Limb (tissue), 2 donors: ENCODE data around the gene SLC10A7.

Experiments
- DNase-seq, 2 donors: peaks; one replicate each; pipeline ENCODE4 v3.0.0-alpha.2; 2016; ENCODE audit errors: extremely low spot score in 2 of 2

SLC10A7 gene

DNA sequence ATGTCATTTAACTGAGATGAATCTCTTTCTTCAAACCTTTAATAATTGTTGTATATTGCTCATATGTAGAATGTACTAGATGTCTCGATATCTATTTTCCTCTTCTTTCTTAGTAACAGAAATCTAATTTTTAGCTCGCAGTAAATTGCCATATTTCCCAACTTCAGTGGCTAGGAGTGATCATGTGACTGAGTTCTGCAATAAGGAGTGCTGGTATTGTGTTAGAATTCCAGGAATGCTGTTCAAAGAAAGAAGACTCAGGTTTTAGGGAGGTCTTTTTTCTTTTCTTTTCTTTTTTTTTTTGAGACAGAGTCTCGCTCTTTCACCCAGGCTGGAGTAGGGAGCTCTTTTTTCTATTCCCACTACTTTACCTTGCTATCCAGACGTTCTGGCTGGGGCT, 81.7 kb downstream of the SLC10A7 start:
- DNase-seq: no peak

DNA sequence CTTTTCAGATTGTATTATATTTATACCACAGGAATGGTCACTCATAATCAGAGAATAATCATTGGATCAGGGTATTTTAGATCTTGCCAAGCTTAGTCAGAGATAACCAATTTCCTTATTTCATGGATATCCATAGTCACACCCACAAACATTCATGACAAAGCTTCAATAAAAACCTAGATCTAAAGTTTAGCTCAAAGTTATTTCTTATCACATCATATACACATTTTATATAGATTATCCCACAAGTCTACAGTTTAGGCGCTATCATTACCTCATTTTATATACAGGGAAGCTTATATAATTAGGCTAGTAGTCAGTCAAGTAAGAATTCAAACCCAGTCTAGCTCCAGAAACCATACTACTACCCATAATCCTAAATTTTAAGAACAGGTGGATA, 82.3 kb downstream of the SLC10A7 start:
- DNase-seq: no peak

DNA sequence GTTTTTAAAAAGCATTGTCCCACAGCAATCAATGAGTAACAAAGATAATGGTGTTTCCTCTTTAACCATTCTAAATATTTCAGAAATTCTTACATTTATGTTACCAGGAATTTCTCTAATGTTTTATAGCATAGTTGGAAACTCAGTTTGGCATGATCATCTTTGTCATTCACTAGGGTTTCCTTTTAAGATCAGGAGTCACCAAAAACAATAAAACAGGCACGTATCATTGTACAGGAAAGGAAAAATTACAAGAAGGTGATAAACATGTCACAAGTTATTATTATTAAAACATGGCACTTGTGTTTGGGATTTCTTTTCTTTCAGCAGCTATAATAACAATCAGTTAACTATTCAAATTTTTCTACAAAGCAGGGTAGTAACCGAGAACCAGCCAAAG, 84.0 kb downstream of the SLC10A7 start:
- no peak for DNase-seq

DNA sequence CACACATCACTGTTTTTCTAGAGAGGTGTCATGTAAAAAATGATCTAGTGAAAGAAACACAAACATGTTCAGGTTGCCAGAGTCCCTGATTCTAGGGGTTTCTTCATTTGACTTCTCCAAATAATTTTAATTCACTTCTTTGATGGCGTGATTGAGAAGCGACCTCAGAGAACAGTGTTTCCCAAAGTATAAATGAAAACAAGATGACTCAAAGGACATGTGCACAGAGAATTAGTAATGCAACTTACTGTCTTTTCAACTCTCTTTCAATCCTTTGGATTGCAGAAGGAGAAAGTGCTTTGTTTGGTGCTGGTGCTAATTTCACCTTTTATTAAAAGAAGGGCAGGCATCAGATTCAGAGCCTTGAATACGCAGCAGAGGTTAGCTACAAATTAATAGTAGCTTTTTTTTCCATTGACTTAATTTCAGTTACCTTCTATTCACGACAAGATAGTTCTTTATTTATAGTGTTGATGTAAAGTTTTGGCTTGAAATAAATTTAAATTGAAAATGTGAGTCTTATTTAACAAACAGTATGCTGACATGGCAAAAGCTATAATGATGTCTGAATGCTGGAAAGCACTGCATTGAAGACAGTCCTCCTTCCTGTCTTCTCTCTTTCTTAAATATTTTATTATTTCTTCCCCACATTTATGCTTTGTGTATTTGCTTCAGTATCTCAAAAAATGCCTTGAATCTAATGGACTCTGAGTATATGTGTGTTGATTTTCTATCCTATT, 85.1 kb downstream of the SLC10A7 start:
- no peak for DNase-seq

DNA sequence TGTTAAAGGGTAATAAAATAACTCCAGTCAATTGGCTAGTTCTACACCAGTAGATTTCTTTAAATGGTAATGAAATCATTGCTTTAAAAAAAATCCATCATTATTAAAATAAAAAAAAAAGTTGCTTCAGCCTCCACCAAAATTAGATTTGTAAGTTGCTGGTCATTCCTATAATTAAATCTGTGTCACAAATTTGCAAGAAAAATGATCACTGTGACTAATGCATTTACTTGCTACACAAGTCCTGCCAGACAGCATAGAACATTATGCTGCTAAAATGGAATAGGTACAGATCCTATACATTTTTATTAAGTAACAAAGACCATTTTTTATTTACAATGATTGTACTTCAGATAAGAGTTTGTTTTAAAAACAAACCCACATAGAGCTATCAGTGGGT, 85.8 kb downstream of the SLC10A7 start:
- DNase-seq: no peak

DNA sequence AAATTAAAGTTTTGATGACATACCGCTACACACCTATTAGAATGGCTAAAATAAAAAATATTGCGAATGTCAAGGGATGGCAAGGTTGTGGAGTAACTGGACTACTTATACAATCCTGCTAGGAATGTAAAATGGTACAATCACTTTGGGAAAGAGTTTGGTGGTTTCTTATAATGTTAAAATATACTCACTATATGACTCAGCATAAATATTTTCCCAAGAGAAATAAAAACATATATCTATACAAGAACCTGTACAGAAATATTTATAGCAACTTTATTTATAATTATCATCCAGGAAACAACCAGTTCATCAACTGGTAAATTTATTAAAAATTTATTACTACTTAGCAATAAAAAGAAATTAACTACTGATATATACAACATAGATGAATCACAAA, 89.7 kb downstream of the SLC10A7 start:
- no peak for DNase-seq

DNA sequence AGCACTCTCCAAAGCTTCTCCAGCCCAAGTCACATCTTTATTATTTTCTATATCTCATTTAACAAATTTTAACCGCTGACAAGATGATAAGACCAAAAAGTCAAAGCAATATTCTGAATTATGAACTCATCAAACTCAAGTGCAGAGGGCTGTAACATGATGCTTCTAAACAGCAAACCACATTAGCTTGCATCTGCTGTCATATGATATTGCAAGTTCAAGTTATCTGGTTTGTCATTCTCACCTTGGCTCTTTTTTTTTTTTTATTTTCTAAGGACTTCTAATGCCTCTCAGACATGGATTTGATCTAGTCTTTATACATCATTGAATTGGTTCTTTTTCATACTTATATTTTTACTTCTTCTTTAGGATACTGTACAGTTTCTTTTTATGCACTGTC, 93.4 kb downstream of the SLC10A7 start:
- no peak for DNase-seq

DNA sequence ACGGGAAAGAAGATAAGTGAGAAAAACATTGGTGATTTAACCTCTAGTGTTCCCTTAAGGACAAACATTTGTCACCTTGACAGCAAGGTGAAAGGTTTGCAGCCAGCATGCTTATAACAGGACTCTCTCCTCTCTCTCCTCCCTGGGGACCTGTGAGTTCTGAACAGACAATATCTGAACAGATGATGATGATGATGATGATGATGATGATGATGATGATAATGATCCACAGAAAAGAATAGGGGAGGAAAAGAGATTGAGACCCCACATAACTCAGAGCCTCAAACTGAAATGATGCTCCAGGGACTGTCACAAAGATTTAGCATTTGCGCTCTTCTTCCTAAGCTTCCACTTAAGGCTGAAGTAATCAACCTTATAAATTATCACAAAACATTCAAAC, 103.9 kb downstream of the SLC10A7 start:
- DNase-seq: no peak

DNA sequence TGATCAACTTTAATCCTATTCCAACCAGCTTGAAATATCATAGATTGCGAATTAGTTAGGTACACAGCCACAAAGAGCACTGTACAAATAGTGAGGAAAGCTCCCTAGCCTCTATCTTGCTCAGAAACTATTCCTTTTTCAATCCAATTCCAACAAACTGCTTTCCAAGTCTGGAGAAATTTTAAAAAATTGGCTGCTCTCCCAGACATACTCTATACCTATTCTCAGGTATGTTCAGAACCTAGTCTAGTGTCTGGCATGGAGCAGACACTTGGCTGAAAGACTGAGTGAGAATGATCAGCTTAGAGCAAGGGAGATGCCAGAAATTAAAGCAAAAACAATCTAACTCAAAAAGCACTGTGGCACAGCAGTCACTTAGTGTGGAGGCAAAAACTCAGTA, 105.9 kb downstream of the SLC10A7 start:
- DNase-seq: no peak

DNA sequence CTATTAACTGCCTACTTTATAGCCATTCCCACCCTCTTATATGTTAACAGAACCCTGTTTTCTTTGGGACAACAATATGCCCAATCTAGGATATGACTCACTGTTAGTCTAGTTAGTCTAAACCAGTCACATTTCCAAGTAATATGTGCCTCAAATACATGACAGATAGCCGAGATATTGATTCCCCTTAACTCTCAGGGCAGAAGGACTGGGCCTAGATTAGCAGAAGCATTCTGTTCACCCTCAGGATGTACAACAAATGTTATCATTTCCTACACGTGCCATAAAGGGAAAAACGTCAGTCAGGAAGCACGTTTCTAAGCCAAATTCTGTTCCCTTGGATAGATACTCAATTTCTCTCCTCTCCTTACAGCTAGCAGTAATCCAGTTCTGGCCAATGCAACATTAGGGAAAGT, 114.1 kb downstream of the SLC10A7 start:
- DNase-seq: no peak

DNA sequence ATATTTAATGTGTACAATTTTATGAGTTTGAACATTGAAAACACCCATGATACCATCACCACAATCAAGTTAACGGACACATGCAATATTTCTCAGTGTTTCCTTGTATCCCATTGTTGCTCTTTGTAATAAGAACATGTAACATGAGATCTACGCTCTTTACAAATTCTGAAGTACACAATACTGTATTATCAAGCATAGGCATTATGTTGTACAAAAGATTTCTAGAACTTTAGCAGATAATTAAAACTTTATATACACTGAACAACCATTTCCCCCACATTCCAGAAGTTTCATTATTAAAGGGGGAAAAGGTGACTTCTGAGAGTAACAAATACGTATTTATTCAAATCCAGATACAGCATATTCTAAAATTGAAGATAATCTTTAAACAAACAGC, 114.5 kb downstream of the SLC10A7 start:
- DNase-seq: no peak

DNA sequence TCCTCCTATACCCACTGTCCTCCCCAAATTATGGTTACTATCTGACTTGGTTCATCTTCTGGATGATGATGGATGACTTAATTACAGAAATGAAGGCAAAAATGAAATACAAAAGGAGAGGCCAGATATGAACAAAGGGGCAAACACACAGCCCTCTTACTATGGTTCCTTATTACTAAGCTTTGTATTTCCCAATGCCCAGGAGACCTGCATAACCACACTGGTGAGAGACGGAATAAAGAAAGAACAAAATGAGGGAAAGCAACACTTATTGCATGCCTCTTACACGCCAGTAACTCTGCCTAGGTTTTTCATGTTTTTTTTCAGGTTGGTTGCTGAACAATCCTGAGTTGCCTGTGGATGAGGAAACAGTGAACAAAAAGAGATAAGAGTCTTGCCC, 120.5 kb downstream of the SLC10A7 start:
- DNase-seq: no peak

DNA sequence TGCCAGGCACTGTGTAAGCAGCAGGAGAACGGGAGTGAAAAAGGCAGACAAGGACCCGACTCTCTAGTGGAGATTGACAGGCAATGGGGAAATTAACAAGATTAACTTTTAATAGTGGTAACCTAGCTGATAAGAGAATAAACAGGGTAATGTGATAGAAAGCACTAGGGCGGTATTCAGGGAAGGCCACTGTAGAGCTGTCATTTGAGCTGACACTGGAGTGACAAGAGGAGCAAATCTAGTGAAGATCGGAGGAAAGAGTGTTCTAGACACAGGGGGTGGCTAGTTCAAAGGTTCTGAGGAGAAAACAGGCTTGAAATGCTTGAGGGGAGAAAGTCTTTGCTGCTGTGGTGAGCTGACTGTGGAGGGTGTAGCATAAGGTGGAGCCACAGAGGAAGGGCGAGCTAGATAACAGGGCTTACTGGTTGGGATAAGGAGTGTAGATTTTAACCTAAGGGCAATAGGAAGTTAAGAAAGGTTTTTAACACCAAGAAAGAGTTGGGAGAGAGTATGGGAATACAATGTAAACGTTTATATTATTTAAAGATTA, 122.8 kb downstream of the SLC10A7 start:
- no peak for DNase-seq

DNA sequence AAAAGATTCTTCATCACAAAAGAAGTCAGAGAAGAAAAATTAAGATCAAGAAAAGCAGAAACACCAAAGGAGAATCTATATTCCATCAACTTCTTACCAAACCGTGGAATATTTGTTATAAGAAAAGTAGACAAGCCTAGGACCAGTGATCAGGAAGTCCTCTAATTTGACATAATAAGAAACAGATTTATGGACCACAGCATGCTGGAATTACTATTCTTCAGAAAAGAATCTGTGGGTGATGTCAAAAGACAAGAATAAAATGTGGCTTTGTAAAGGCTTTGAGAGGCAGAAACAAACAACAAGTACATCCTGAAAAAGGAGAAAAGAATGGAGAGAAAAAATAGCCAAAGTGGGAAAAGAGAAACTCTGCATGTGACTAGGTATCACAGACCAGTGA, 123.3 kb downstream of the SLC10A7 start:
- no peak for DNase-seq

DNA sequence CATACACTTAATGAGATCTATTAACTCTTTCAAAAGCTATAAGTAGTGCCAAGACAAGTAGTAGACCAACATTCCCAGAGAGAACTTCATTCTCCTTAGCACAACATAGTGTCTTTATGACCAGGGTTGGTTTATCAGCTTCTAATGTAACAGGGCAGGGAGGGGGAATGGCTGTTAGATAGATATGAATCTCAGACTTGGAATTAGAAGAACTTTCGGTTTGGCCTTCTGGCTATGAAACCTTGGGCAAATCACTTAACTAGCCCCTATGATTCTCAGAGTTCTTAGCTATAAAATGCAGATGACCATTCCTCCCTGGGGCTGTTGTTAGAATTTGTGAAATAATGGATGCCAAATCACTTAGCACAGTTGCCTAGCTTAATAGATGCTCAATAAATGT, 132.2 kb downstream of the SLC10A7 start:
- DNase-seq: no peak

DNA sequence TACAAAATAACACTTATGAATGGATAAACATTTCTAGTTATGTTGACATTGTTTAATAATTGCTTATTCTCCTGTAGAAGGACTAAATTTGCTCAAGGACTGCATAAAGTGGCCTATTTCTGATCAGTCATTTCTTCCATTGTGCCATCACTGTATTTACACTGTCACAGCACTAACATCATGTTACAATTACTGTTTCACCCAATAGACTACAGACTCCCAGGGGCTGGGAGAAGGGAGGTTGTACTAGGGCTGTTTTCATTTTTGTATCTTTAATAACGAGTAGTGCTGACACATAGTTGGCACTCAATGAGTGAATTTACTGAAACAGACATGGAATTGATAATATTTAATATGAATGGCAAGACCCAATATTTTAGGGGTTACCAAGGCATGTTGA, 139.5 kb downstream of the SLC10A7 start:
- DNase-seq: no peak

DNA sequence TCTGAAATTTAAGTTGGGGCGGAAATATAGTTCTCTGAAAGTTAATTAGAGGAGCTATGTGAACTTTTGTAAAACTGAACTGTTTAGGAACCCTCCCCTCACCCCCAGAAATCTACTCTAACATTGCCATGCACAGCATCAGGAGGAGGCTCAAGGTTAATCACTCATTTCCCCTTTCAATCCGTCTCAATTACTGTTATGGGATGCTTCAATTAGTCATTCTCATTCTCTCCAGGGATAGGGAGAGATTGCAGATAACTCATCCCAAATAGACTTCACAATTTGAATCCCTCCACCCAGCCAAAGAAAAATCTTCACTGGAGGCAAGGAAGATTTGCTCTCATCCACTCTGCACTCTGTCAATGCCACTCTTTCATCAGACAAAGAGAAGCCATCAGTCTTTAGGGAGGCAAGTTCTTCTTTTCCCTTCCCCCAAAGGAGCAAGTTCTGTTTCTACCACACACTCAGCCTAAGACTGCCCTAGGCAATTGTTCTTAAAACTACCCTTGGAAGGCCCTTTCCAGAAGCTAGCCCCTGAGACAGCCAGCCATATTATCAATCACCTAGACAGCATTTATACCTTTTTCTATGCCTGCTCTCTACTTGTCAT, 140.4 kb downstream of the SLC10A7 start:
- DNase-seq: no peak

DNA sequence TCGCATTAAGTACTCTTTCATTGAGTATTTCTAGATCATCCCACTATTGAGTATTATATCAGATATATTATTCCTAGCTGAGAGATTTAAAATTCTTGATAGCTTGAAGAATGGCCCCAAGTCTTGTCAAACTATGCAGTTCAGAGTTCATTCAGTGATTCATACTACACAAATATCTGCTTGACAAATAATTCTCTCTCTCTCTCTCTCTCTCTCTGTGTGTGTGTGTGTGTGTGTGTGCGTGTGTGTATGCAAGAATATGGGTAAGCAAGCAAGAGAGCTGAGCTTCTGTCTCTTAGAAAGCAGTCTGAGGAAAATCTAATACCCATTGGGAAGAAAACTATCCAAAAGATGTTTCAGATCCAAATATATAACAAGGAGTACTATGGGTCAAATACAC, 142.0 kb downstream of the SLC10A7 start:
- no peak for DNase-seq

DNA sequence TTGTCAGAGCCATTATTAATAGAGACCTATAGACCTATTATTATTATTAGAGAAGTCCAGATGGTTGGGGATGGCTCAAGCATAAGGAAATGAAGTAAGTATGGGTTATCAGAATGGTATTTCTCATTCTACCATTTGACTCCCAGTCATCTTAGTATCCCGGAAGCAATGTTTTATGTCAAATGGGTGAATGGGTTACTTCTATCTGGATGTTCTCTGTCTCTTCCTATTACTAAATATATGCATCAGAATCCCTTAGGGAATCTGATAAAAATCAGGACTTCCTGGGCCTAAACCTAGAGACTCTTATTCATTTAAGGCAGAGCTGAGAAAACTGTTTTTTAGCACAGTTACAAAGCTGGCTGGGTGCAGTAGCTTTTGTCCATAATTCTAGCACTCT, 149.9 kb downstream of the SLC10A7 start:
- no peak for DNase-seq

DNA sequence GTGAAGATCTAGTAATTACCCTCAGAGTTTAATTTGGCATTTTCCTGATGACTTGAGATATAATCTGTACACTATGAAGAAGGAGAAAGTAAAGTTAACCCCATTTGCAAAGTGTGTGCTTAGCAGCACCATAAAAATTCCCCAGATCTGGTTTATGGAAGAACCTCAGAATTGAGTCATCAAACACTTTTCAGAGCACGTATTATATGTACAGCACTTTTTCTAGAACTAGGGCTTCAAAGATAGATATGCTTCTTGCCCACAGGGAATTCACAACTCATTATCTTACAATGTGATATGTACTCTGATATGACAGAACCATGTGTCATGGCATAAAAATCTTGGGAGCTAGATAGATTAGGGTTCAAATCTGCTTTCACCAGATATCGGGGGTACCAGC, 150.9 kb downstream of the SLC10A7 start:
- DNase-seq: no peak

DNA sequence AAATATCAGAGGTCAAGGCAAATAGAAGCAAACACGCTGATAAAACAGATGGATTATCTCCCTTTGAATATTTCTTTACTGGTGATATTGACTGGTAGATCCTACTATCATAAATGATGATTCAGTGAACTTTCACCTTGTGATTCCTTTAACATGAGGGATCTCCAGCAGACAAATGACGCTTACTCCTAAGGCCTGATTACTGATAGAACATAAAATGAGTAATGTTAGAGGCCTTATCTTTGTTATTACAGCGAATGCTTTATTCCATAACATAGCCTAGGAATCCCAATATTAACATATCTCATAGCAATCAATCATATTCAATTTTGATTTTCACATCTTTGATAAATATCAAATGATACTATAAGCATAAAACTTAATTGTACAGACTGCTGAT, 152.3 kb downstream of the SLC10A7 start:
- no peak for DNase-seq

DNA sequence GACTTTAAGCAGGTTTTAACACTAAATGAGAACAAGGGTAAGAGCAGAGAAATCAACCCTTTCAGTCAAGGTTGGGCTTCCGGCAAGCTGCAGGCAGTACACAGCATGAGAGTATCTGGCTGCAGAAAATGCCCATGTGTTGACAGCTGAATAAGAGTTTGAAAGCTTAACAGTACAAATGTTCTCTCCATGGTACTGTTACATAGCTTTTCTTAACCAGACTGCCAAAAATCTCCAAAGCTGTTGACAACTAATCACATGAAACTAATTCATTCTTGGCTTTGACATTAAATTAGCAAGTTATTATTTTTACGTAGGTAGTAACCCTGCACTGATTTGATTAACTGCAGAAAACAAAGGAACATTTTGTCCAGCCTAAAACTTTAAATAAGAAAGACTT, 153.5 kb downstream of the SLC10A7 start:
- peak in 1 of 2 donors; percentile 7 for DNase-seq

DNA sequence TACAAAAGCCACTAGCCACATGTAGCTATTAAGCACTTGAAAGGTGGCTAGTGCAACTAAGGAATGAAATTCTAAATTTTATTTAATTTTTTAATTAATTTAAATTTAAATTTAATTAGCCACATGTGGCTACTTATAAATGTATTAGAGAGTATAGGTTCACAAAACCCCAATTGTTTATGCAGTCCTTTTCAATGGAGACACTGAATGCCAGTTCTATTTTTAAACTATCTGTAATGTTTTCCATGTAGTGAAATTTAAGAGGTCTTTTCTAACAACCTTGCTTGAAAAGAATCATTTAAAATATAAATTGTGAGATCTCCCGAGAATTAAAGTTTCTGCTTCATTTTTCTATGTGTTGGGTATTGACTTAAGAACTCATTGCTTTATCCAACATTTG, 154.4 kb downstream of the SLC10A7 start:
- DNase-seq: no peak
